Measurements from ENCODE around the gene AP1AR. TPM values are rescaled to one million over a fixed set of nuclear protein-coding genes. Genes with fewer than 3 reads are reported as not detected.
A peak's percentile ranks its signal among the peaks of the same experiment; 100 is the strongest.

Gene AP1AR, protein sequence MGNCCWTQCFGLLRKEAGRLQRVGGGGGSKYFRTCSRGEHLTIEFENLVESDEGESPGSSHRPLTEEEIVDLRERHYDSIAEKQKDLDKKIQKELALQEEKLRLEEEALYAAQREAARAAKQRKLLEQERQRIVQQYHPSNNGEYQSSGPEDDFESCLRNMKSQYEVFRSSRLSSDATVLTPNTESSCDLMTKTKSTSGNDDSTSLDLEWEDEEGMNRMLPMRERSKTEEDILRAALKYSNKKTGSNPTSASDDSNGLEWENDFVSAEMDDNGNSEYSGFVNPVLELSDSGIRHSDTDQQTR
- 10 to 100 TPM; 16.8 to 20.1 (median 19.6) TPM for total RNA-seq

DNA sequence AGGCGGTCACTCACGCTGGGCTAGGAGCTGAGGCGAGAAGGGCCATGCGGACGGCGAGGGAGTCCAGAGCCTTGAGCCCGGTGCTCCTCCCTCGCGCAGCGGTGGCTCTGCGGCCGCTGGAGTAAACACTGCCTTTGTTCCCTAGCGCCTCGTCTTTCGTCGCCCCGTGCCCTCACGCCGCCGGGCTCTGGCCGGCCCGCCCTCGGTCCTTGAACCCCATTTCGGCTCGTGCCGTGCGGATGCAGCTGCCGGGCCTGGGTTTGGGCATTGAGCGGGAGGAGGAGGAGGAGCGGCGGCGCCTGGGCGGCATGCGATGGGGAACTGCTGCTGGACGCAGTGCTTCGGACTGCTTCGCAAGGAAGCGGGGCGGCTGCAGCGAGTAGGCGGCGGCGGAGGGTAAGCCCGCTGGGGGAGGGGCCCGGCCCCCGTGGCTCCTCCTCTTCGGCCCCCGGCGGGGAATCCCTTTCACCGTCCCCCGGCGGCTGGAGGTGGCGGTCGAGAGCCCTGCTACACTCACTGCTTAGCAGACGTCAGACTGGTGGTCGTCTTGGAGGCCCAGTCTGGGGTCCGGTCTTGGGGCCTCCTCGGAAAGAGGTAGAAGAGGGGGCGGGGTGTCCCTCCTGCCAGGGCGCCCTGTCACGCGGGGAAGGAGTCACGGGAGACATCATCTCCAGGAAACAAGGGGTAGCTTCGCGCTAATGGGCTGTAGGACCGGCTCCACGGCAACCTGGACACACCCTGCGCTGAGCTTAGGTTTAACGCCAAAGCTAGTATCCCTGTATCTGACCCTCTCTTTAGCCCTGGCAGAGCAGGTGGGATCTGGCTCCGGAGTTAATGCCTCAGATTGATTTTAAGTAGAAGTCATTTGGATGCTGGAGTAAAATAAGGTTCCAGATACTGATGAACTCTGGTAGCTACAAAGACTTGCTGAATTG lies at the start of gene AP1AR:
Gene AP1AR, plus strand, starts transcription at position 9 of the 935 bp plus-strand sequence. Its CDS starts 305 bp downstream, at position 314.
- no peaks in the 10 kb centered on the region for H3K27me3 ChIP-seq
- H3K36me3 ChIP-seq = no peaks in the 10 kb centered on the region
- peaks cover 0 to 55% (median 16%) of the 10 kb centered on the region in 4 donors for H3K4me1 ChIP-seq
- peak within 1 kb of the TSS; percentile 69 to 96 (median 88) for H3K4me3 ChIP-seq
- TF ChIP-seq POLR2A (IDR thresholded peaks at IDR 0.05) = peak in 1 of 2 donors; percentile 83
- TF ChIP-seq, protein P1, sequence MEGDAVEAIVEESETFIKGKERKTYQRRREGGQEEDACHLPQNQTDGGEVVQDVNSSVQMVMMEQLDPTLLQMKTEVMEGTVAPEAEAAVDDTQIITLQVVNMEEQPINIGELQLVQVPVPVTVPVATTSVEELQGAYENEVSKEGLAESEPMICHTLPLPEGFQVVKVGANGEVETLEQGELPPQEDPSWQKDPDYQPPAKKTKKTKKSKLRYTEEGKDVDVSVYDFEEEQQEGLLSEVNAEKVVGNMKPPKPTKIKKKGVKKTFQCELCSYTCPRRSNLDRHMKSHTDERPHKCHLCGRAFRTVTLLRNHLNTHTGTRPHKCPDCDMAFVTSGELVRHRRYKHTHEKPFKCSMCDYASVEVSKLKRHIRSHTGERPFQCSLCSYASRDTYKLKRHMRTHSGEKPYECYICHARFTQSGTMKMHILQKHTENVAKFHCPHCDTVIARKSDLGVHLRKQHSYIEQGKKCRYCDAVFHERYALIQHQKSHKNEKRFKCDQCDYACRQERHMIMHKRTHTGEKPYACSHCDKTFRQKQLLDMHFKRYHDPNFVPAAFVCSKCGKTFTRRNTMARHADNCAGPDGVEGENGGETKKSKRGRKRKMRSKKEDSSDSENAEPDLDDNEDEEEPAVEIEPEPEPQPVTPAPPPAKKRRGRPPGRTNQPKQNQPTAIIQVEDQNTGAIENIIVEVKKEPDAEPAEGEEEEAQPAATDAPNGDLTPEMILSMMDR (IDR thresholded peaks at IDR 0.05) = peak in 4 of 5 experiments; percentile 9 to 41 (median 32)
- TF ChIP-seq EP300 (IDR thresholded peaks at IDR 0.05) = peak; percentile 51 to 87
- peak within 1 kb of the TSS; percentile 88 to 97 (median 96) for H3K27ac ChIP-seq
- peak; percentile 32 to 69 for DNase-seq (ENCODE audit: low spot score in 2 of 2)
- H3K9me3 ChIP-seq = no peaks in the 10 kb centered on the region
- 0 to 1% methylated on average over 37 to 49 of the region's 70 CpGs for WGBS, 2 donors

DNA sequence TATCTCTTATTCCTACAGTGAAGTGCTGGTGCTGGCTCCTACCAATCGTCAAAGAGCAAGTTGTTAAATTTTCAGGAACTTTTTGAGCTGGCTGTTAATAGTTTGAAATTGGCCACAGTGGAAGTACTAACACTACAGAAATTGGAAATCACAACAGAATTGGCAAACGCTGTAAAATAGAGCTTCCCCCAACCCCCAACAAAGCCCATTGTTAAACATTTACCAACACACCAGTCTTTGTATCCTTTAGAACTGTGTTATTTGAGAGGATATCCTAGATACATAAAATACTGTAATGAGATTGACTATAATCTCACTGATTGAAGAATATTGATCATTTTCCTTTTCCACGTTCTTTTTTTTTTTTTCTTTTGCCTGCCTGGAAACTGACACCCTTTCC lies 49.0 kb upstream of the AP1AR start:
- no peaks in the 10 kb centered on the region for H3K4me1 ChIP-seq
- 69 to 75% methylated on average over 3 of the region's 3 CpGs for WGBS, 2 donors

DNA sequence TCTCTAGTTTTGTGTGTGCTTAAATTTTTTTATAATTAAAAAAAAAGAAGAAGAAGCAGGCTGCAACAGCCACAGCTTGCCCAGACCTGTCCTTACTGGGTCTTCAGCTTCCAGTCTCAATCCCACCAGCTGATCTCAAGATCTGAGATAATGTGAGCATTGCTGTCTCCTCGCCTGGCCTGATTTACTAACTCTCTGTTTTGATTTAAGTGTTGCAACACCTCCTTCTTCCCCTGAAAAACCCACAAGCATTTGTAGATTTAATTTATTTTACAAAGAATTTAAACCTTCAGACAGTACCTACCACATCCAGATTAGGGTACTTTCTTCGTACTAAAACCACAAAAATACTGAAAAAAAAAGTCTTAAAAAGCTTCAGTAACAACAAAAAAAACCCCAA lies 48.3 kb upstream of the AP1AR start:
- Histone ChIP-seq H3K27ac (no peak overlapping the region), H3K27me3 (no peaks in the 10 kb centered on the region), H3K4me1 (no peaks in the 10 kb centered on the region), H3K36me3 (no peaks in the 10 kb centered on the region), H3K4me3 (no peak overlapping the region), H3K9me3 (peaks cover 0 to 3% (median 0%) of the 10 kb centered on the region in 4 donors)
- TF ChIP-seq, protein P1 (IDR thresholded peaks at IDR 0.05) = no peak
- TF ChIP-seq POLR2A (IDR thresholded peaks at IDR 0.05) (no peak), EP300 (IDR thresholded peaks at IDR 0.05) (no peak)
- WGBS, 2 donors = 83 to 86% methylated on average over 2 of the region's 2 CpGs
- DNase-seq (ENCODE audit: low spot score in 2 of 2) = no peak

More for the DNA sequence above, 49.0 kb upstream of the AP1AR start:
- Histone ChIP-seq H3K27me3 (no peaks in the 10 kb centered on the region), H3K9me3 (peaks cover 0 to 3% (median 0%) of the 10 kb centered on the region in 4 donors), H3K27ac (no peak overlapping the region), H3K4me3 (no peak overlapping the region), H3K36me3 (no peaks in the 10 kb centered on the region)
- no peak for DNase-seq (ENCODE audit: low spot score in 2 of 2)
- TF ChIP-seq EP300 (IDR thresholded peaks at IDR 0.05) (no peak), POLR2A (IDR thresholded peaks at IDR 0.05) (no peak)
- TF ChIP-seq, protein P1 (IDR thresholded peaks at IDR 0.05) = no peak

DNA sequence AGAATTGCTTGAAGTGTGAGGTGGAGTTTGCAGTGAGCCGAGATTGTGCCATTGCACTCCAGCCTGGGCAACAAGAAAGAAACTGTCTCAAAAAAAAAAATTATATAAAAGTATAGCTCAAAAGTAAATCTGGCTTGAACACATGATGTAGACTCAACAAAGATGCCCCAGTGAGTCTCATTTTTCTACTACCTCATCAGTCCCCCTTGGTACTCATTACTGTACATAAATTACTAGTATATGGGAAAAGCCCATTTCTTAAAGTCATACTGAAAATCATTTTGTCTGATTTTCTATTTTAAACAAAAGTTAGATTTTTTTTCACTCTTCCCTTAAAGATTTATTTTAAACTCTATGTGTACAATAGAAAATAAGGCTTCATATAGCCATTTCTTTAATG lies 47.1 kb upstream of the AP1AR start:
- Histone ChIP-seq H3K4me3 (no peak overlapping the region), H3K4me1 (no peaks in the 10 kb centered on the region), H3K9me3 (no peaks in the 10 kb centered on the region), H3K36me3 (no peaks in the 10 kb centered on the region), H3K27ac (no peak overlapping the region), H3K27me3 (no peaks in the 10 kb centered on the region)
- 97% methylated on average over 1 of the region's 1 CpG for WGBS, 2 donors
- no peak for DNase-seq (ENCODE audit: low spot score in 2 of 2)
- no peak for TF ChIP-seq POLR2A (IDR thresholded peaks at IDR 0.05)
- TF ChIP-seq, protein P1 (IDR thresholded peaks at IDR 0.05) = no peak
- no peak for TF ChIP-seq EP300 (IDR thresholded peaks at IDR 0.05)

Data from tibial nerve (tissue), 4 donors.